HG03045 (cell line): ENCODE results near the gene CXorf49.
"Not testable (repeated sequence)": the region's sequence is repeated elsewhere in the genome, so short reads cannot be mapped to it uniquely, and the experiment has no call there.

ENCODE experiments used
- ATAC-seq: cut with Tn5 transposase; IDR thresholded peaks from one replicate; pipeline ENCODE4 v1.9.1; 2021; ENCODE audit warnings: mild to moderate bottlenecking, moderate library complexity; ENCODE audit not compliant: unreplicated experiment

CXorf49 gene

DNA sequence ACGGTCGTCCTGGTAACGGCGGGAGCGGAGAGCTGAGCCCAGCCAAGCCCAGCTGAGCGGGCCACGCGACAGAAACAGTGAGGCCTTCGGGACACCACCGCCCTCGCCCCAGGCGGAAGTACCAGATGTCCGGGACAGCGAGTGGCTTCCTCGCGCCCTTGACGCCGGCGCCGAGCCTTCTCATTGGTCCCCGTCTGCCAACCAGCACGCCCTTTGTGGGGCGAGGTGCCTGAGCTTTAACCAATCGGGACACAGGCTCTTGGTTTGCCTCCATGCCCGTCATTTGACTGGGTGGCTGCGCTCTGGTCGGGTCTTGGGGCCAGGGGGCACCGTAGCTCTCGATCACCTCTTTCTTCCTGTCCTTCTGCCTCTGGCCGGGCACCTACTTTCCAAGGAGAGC is at the start of gene CXorf49:
CXorf49 (minus strand) TSS at position 101 of the 400 bp plus-strand sequence. CDS start 134 bp downstream, outside the sequence.
- not testable (repeated sequence) for ATAC-seq

DNA sequence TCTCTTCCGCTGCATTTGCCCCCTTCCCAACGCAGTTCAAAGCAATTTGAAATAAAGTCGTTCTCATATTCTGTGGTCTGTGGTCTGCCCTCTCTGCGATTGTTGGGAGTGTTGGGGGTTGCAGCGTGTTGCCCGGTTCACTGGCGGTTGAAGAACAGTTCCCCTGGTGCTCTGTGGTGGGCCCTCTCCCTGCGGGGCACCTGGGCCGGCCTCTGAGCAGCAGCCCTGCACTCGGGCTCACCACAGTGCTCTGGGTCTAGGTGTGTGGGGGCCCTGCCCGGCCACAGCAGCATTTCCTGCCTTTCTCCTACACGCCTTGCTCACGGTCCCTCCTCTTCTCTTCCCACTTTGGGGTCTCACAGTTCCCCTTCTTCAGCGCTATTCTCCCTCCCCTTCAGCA is 49.0 kb upstream of the CXorf49 start:
- not testable (repeated sequence) for ATAC-seq

GRCh38 chrX:71765613-71766012 is 47.5 kb upstream of the CXorf49 start:
- not testable (repeated sequence) for ATAC-seq

DNA sequence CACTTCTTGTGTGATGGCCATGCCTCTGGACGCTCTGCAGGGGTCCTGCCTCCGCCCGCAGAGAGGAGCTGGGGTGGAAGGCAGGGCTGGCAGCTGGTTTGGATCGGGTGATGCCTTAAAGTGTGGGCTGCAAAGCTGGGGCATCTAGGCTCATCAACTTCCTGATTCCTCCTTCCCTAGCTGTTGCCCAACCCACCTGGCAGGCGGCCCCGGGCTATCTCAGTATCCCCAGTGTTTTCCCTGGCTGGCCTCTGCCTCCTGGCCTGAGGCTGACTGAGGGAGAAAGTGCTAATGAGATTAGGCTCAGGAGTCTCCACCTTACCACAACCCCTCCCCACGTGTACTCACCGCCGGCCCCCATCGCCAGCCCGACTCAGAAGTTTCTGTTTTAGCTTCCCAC is 46.7 kb upstream of the CXorf49 start:
- not testable (repeated sequence) for ATAC-seq

GRCh38 chrX:71763049-71763448 is 45.0 kb upstream of the CXorf49 start, which contains the start of gene CXorf49B:
Gene CXorf49B, plus strand, starts transcription at chrX:71763349. Its CDS starts 75 bp downstream, at chrX:71763424.
- ATAC-seq, result not testable (repeated sequence)

DNA sequence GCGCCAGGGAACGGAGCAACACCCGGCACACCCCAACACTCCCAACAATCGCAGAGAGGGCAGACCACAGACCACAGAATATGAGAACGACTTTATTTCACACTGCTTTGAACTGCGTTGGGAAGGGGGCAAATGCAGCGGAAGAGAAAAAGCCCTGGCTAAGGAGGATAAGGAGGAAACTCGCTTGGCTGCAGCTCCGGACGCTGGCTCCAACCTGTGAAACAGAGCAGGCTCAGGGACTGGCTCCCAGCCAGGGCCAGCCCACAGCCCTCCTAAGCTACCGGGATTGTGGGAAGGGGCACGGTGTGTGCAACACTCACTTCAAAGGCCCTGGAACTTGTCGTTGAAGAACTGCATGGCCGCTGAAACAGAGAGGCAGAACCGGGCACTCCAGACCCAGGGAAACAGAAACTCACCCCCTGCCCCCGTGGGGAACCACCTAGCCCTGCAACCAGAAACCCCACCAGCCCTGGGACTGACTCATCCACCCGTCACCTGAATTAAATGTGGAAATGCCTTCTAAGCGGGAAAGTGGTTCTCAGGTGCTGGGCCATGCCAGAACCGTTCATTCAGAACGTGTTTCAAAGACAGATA is 42.7 kb upstream of the CXorf49 start:
- ATAC-seq, result not testable (repeated sequence)

GRCh38 chrX:71720289-71720886 is 2.3 kb upstream of the CXorf49 start:
- not testable (repeated sequence) for ATAC-seq

GRCh38 chrX:71719195-71719594 is 1.1 kb upstream of the CXorf49 start:
- ATAC-seq, result not testable (repeated sequence)

GRCh38 chrX:71716323-71716722 is 1.8 kb downstream of the CXorf49 start:
- not testable (repeated sequence) for ATAC-seq

GRCh38 chrX:71715551-71715950 is 2.5 kb downstream of the CXorf49 start:
- not testable (repeated sequence) for ATAC-seq

GRCh38 chrX:71714064-71714463 is 4.0 kb downstream of the CXorf49 start:
- not testable (repeated sequence) for ATAC-seq

DNA sequence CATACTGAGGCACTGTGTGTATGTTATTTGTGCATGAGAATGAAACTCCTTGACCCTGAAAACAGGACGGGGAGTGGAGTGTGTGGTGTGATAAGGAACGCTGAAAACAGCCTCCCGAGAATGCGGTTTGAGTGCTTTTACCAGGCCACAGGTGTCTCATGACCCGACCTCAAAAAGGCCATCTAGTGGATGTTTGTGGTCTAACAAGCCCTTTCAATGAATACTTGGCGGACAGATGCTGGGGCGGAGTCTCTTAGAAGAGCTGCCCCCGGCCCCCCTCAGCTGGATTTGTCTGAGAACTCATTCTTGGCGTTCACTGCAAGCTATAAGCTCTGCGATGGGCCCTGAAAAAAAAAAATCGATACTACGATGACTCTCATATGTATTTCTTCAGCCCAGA is 15.2 kb downstream of the CXorf49 start:
- ATAC-seq, result not testable (repeated sequence)

DNA sequence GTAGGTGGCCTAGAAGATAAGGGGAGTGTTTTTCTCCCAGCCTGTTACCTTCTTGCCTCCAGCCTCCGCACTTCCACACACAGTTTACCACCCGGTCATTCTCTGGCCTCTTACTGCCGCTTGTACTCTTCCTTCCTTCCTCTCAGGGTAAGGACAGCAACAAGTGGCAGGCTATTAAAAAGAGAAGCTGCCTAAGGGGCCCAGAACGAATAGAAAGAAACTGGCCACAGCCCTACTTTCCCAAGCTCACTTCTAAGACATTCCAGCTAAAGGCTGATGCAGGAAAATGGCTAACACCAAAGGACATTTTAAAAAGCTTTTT is 19.1 kb downstream of the CXorf49 start:
- not testable (repeated sequence) for ATAC-seq

DNA sequence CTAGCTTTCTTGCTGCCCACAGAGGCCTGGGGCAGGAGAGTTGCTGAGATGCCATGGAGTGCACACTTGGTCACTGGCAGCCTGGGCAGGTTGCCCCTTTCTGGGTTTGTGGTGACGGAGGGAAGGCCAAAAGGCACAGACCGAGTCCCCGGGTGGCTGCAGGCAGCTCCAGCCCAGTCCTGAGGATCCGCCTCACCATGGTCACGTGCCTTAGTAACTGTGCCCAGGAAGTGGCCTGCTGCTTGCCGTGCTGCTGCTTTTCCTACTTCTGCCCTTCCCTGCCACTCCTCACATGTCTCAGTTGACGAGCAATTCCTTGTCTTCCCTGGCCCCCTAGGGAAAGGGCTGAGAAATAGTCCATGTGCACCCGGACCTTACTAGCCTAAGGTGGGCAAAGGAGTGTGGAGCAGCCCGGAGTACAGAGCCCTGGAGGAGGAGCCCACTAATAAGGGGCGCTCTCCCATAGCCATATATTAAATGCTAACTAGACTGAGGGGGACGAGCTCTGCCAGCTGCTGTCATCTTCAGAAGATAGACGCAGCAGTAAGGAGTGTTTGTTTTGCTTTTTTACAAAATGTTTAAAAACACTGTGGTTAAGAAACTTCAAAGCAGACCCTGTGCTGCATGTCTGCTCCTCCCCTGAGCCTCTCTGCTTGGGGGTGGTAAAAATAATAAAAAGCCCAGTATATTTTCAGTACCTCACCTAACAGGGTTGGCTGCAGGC is 19.6 kb downstream of the CXorf49 start:
- not testable (repeated sequence) for ATAC-seq

- not testable (repeated sequence) for ATAC-seq
Observed at GRCh38 chrX:71697466-71698298, 20.4 kb downstream of the CXorf49 start.

DNA sequence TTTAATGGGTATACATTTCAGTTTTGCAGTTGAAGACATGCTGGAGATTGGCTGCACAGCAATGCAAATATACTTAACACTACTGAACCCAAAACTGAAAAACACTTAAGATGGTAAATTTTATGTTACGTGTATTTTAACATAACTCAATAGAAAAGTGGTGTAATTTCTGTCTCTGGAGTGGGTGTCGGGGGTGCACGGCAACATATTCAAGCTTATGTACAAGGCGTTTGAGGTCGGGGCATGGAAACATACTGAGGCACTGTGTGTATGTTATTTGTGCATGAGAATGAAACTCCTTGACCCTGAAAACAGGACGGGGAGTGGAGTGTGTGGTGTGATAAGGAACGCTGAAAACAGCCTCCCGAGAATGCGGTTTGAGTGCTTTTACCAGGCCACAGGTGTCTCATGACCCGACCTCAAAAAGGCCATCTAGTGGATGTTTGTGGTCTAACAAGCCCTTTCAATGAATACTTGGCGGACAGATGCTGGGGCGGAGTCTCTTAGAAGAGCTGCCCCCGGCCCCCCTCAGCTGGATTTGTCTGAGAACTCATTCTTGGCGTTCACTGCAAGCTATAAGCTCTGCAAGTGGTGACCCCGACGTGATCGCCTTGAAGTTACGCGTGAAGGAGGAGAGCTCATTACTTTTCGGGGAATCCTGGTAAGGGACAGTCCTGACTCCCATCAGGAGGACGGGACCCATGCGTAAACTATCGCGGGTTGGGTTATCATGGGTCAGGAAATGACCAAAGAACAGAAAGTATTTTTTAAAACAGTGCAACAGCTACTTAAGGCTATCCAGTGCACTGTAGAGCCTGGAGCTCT is 21.2 kb downstream of the CXorf49 start:
- peak; percentile 57 for ATAC-seq

DNA sequence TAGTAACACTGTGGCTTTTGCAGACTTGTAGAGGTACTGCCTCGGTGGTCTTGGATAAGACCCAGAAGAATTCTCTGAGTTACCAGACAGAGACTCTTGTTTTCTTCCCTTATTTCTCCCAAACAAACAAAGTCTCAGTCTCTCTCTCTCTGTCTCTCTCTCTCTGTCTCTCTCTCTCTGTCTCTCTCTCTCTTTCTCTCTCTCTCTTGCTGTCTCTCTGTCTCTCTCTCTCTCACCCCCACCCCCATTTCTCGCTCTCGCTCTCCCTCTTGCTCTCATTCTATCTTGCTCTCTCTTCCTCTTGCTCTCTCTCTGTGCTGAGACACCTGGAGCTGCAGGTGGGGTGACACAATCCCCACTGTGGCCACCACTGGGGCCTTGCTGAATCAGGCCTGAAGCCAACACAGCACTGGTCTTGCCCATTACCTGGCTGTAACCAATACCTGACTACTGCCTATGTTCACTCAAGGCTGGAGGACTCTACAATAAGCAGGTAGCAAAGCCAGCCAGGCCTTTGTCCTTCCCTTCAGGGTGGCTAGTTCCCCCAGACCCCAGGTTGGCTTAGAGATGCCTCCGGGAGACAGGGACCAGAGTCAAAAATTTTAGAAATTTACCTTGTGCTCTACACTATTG is 38.4 kb downstream of the CXorf49 start:
- ATAC-seq, result no peak

- not testable (repeated sequence) for ATAC-seq
Observed at GRCh38 chrX:71677195-71677594, 40.9 kb downstream of the CXorf49 start.

DNA sequence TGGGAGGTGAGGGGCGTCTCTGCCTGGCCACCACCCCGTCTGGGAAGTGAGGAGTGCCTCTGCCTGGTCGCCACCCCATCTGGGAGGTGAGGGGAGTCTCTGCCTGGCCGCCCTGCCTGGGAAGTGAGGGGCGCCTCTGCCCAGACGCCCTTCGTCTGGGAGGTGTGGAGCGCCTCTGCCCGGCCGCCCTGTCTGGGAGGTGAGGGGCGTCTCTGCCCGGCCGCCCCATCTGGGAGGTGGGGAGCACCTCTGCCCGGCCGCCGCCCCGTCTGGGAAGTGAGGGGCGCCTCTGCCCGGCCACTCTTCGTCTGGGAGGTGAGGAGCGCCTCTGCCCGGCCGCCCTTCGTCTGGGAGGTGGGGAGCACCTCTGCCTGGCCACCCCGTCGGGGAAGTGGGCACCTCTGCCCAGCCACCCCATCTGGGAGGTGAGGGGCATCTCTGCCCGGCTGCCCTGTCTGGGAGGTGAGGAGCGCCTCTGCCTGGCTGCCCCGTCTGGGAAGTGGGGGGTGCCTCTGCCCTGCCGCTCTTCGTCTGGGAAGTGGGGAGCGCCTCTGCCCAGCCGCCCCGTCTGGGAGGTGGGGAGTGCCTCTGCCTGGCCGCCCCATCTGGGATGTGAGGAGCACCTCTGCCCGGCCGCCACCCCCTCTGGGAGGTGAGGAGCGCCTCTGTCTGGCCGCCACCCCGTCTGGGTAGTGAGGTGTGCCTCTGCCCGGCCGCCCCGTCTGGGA is 41.9 kb downstream of the CXorf49 start:
- ATAC-seq, result not testable (repeated sequence)
